GM19351 (cell line): ENCODE results near the gene BEX4.
"Not testable (repeated sequence)": the region's sequence is repeated elsewhere in the genome, so short reads cannot be mapped to it uniquely, and the experiment has no call there.

Experiments
- ATAC-seq: cut with Tn5 transposase; IDR thresholded peaks from one replicate; pipeline ENCODE4 v1.9.1; 2021; ENCODE audit warnings: mild to moderate bottlenecking, moderate library complexity; ENCODE audit not compliant: unreplicated experiment

The BEX4 gene

GRCh38 chrX:103214870-103215424 is at the start of gene BEX4:
BEX4 (plus strand) TSS chrX:103215108; CDS start chrX:103216154, 1,046 bp downstream.
- ATAC-seq, result peak; percentile 89

DNA sequence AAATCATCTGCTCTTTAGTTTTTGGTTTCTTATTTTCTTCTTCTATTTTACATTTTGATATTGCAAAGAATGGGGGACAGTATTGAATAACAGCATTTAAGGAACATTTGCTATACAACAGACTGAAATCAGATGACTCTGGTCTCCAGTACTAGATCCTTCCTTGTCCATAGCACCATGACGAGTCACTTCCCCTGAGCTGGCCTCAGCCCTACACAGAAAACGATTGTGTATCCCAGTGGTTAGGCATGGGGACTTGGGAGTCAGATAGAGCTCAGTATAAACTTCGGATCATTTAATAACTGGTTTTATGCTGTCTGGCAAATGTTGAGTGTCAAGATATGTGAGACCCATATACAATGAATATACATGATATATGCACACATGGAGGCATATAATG is 44.7 kb upstream of the BEX4 start:
- no peak for ATAC-seq

DNA sequence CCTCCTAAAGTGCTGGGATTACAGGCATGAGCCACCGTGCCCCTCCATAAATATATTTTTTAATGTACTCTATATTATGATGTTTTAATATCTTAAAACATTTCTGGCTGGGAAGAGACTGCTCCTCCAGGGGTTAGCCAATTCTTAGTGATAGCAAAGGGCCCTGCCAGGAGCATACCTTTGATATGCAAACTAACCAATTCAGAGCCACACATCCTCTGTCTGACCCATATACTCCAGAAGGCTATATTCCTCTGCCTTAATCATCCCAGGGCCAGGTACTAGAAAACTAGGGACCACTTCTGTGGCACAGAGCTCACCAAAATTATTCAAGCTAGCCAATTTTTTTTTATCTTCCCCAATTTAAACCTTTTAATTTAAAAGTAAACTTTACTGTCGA is 43.6 kb upstream of the BEX4 start:
- ATAC-seq, result no peak

DNA sequence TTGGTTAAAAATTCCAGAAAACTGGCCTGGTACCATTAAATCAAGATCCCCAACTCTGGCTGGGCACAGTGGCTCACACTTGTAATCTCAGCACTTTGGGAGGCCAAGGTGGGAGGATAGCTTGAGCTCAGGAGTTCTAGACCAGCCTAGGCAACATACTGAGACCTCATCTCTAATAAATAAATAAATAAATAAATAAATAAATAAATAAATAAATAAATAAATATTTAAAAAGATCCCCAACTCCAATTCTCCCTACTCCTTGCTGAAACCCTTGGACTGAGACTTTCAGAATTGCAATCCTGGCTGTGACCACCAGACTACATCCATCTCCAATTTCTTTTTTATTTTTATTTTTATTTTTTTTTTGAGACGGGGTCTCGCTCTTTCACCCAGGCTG is 39.7 kb upstream of the BEX4 start:
- not testable (repeated sequence) for ATAC-seq

- peak; percentile 79 for ATAC-seq
These were observed 38.8 kb upstream of the BEX4 start for GRCh38 chrX:103175944-103176753.

GRCh38 chrX:103177556-103177955 is 37.4 kb upstream of the BEX4 start:
- ATAC-seq, result no peak

DNA sequence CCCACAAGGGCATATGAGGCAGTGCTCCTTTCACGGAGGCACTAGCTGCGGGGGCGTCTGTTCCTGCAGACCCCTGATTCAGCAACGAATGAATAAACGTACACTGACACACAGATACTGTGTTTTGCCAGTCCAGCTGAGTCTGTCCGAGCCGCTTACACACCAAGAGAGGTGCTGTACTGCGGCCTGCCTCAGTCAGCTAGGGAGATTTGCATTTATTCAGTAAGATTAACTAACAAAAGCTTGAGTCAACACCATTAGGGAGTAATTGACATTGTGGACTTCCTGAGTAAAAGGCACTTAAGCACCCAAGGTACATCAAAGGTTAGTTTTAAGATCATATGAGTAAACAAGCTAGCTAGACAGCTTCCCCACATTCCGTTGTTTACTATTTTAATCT is 31.0 kb upstream of the BEX4 start:
- ATAC-seq, result no peak

DNA sequence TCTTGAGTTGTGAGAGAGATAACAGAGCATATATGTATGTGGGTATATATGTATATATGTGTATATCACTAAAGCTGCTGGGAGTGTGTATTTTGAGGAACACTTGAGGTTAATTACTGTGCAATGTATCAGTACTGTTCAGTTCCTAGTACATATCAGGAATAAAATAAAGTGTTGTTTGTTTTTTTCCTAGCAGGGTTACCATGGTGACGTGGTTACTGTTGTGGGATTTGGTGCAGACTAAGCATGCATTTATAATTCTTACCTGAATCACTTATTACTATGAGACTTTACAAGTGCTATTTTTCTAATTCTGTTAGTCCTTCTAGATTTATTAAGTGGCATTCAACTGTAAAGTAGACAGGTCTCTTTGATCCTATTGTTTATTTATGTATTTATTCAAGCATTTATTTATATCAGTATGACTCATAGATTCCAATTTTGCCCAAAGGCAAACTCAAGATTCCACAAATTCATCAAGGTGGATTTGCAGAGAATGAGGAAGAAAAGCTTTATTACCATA is 26.9 kb upstream of the BEX4 start:
- ATAC-seq, result no peak

DNA sequence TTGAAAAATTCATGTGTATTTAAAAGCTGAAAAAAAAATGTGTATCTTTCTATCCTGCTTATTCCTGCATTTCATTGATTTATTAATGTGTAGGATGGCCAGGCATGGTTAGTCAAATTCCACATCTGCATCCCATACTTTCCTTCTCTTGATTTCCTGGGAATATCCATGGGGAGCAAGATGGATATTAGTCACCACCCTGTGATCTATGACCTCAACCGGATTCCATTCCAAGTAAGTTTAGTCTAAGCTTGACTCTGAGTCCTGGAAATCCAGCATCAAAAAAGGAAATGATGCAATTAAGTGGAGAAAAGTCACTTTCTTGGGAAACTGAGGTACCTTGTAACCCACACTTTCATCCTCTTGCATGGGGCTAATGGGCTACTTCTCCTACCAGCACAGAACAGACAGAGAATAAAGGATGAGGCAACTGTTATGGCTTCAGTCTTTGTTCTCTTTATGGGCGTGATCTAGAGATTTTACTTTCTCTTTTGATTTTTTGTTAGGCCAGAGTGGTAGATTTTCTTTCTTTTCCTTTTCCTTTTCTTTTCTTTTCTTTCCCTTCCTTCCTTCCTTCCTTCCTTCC is 17.1 kb upstream of the BEX4 start:
- no peak for ATAC-seq

DNA sequence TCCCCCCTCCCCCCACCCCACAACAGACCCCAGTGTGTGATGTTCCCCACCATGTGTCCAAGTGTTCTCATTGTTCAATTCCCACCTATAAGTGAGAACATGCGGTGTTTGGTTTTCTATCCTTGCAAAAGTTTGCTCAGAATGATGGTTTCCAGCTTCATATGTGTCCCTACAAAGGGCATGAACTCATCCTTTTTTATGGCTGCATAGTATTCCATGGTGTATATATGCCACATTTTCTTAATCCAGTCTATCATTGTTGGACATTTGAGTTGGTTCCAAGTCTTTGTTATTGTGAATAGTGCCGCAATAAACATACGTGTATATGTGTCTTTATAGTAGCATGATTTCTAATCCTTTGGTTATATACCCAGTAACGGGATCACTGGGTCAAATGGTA is 16.2 kb upstream of the BEX4 start:
- not testable (repeated sequence) for ATAC-seq

DNA sequence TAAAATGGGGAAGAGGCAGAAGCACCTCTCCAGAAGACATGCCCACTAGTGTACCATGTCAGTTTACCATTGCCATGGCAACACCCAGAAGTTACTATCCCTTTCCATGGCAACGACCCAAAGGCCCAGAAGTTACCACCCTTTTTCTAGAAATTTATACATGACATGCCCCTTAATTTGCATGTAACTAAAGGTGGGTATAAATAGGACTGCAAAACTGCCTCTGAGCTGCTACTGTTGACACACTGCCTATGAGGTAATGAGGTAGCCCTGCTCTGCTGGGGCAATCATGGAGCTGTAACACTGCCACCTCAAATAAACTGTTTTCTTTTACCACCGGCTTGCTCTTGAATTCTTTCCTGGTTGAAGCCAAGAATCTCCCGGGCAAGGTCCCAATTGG is 13.9 kb upstream of the BEX4 start:
- no peak for ATAC-seq

DNA sequence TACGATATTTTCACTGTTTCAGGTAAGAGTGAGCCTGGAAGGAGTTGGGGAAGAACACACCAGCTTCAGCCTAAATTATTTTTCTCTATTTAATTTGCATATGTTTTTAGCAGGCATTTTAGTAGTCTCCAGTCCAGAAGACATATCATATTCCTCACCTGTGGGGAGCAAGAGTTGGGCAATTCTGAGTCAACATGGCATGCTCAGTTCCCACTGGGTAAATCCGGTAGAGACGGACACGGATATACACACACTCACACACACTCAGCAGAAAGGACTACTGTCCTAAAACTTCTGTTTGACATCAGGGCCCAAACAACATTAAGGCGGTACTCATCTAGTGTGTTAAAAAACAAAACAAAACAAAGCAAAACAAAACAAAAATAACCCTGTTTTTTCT is 4.9 kb upstream of the BEX4 start:
- ATAC-seq, result no peak

DNA sequence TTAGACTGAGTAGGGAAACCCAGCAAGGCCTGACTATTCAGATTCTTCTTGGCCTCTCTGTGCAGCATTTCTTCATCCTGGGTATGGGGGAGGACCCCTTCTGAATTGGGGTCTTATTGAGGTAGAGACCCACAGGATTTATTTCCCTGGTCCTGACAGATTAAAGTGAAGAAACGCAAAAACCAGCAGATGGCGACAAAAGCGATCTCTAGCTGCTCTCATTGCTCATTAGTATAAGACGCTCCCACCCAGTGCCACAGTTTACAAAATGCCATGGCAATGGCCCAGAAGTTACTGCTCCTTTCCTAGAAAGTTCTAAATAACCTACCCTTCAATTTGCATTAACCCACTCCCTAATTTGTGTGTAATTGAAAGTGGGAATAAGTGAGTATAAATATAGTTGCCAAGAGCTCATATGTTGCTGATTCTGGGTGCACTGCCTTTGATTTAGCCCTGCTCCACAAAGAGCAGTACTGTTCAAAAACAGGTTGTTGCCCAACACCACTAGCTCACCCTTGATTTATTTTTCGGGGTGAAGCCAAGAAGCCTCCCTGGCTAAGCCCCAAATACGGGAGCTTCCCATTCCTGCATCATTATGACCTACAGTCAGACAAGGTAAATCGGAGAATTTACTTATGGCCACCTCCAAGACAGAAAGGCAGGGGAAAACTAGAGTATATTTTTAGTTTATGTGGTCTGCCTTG is 3.7 kb upstream of the BEX4 start:
- peak; percentile 43 for ATAC-seq

DNA sequence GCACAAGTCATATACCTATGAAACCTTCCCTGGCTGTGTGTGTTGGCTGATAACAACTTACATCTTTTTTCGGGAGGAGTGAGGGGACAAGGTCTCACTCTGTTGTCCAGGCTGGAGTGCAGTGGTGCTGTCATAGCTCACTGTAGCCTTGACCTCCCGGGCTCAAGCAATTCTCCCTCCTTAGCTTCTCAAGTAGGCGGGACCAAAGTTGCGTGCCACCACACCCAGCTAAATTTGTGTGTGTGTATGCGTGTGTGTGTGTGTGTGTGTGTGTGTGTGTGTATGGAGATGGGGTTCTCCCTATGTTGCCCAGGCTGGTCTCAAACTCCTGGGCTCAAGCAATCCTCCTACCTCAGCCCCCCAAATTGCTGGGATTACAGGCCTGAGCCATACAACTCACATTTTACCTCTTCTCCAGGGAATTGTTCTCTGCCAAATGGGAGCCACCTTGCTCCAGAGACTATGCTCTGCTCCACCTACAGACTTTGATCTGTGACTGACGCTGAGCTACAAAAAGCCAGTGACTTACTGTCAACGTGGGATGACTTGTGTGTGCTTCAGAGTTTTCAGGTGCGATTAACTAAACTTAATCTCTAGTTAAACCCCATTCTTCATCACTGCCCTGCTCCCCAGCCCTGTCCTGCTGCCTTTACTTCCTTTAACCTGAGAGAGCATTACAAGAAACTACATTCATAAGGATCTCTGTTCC is 2.0 kb upstream of the BEX4 start:
- no peak for ATAC-seq

GRCh38 chrX:103215425-103215991 is 600 bp downstream of the BEX4 start:
- peak; percentile 23 for ATAC-seq

- ATAC-seq, result no peak
These were observed 5.8 kb downstream of the BEX4 start for GRCh38 chrX:103220511-103221323.

DNA sequence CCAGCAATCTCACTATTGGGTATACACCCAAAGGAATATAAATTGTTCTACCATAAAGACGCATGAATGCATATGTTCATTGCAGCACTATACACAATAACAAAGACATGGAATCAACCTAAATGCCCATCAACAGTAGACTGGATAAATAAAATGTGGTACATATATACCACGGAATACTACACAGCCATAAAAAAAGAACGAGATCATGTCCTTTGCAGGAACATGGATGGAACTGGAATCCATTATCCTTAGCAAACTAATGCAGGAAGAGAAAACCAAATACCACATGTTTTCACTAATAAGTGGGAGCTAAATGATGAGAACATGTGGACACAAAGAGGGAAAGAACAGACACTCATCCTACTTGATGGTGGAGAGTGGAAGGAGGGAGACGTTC is 11.0 kb downstream of the BEX4 start:
- ATAC-seq, result not testable (repeated sequence)

GRCh38 chrX:103233263-103233662 is 18.4 kb downstream of the BEX4 start:
- ATAC-seq, result no peak

GRCh38 chrX:103234869-103235268 is 20.0 kb downstream of the BEX4 start:
- no peak for ATAC-seq

- ATAC-seq, result not testable (repeated sequence)
These were observed 20.7 kb downstream of the BEX4 start for GRCh38 chrX:103235608-103236007.
